Subcutaneous abdominal adipose tissue (tissue), 5 donors: ENCODE results near the gene METTL22.

ENCODE experiments used
- H3K27ac ChIP-seq: one replicate; pipeline ENCODE4 v1.7.0; 2013; ENCODE audit warnings: low read depth, mild to moderate bottlenecking, inconsistent platforms, low read length, moderate library complexity
- H3K27me3 ChIP-seq, 5 donors: one replicate each; pipeline ENCODE4 v1.7.0; 2013; ENCODE audit warnings: low read length in 5 of 5, inconsistent platforms in 1 of 5; ENCODE audit not compliant: control insufficient read depth in 5 of 5, insufficient read depth in 4 of 5
- H3K36me3 ChIP-seq, 5 donors: one replicate each; pipeline ENCODE4 v1.7.0; 2013; ENCODE audit warnings: low read length in 5 of 5; ENCODE audit not compliant: control insufficient read depth in 5 of 5, insufficient read depth in 5 of 5
- H3K4me1 ChIP-seq, 5 donors: one replicate each; pipeline ENCODE4 v1.7.0; 2013; ENCODE audit warnings: low read length in 5 of 5, mild to moderate bottlenecking in 3 of 5, moderate library complexity in 1 of 5; ENCODE audit not compliant: control insufficient read depth in 5 of 5, insufficient read depth in 5 of 5
- H3K4me3 ChIP-seq, 5 donors: one replicate each; pipeline ENCODE4 v1.7.0; 2013; ENCODE audit warnings: low read length in 5 of 5, low read depth in 1 of 5
- H3K9ac ChIP-seq, 5 donors: one replicate each; pipeline ENCODE4 v1.7.0; 2013; ENCODE audit warnings: low read length in 5 of 5, mild to moderate bottlenecking in 4 of 5, moderate library complexity in 3 of 5
- H3K9me3 ChIP-seq, 5 donors: one replicate each; pipeline ENCODE4 v1.7.0; 2013; ENCODE audit warnings: low read length in 5 of 5; ENCODE audit not compliant: control insufficient read depth in 5 of 5
- donor health status: healthy.
- donor health status: healthy.
- donor health status: healthy.
- donor health status: healthy.
- donor health status: healthy.

The METTL22 gene

GRCh38 chr16:8660841-8661301 is 39.4 kb downstream of the METTL22 start:
- Histone ChIP-seq H3K9ac (no peak overlapping the region), H3K9me3 (no peaks in the 10 kb centered on the region), H3K36me3 (peaks cover 0 to 32% (median 14%) of the 10 kb centered on the region in 5 donors), H3K27me3 (no peaks in the 10 kb centered on the region), H3K4me1 (no peaks in the 10 kb centered on the region), H3K27ac (no peak overlapping the region), H3K4me3 (no peak overlapping the region)

GRCh38 chr16:8661703-8662102 is 40.2 kb downstream of the METTL22 start:
- Histone ChIP-seq H3K4me1 (no peaks in the 10 kb centered on the region), H3K4me3 (no peak overlapping the region), H3K27me3 (no peaks in the 10 kb centered on the region), H3K36me3 (peaks cover 3 to 35% (median 20%) of the 10 kb centered on the region in 5 donors), H3K9me3 (no peaks in the 10 kb centered on the region), H3K27ac (no peak overlapping the region), H3K9ac (no peak overlapping the region)

- H3K36me3 ChIP-seq: peaks cover 3 to 44% (median 28%) of the 10 kb centered on the region in 5 donors
- H3K4me3 ChIP-seq: no peak overlapping the region
- no peak overlapping the region for H3K9ac ChIP-seq
- no peaks in the 10 kb centered on the region for H3K27me3 ChIP-seq
- H3K9me3 ChIP-seq: no peaks in the 10 kb centered on the region
- no peaks in the 10 kb centered on the region for H3K4me1 ChIP-seq
- no peak overlapping the region for H3K27ac ChIP-seq
Observed at GRCh38 chr16:8663192-8664089, 41.9 kb downstream of the METTL22 start.

- Histone ChIP-seq H3K27me3 (no peaks in the 10 kb centered on the region), H3K4me1 (no peaks in the 10 kb centered on the region), H3K36me3 (peaks cover 8 to 53% (median 27%) of the 10 kb centered on the region in 5 donors), H3K4me3 (no peak overlapping the region), H3K9me3 (no peaks in the 10 kb centered on the region), H3K27ac (no peak overlapping the region), H3K9ac (no peak overlapping the region)
Observed at GRCh38 chr16:8665529-8665928, 44.0 kb downstream of the METTL22 start.

- H3K4me1 ChIP-seq: no peaks in the 10 kb centered on the region
- H3K4me3 ChIP-seq: no peak overlapping the region
- H3K27me3 ChIP-seq: no peaks in the 10 kb centered on the region
- H3K9ac ChIP-seq: no peak overlapping the region
- peaks cover 11 to 51% (median 29%) of the 10 kb centered on the region in 5 donors for H3K36me3 ChIP-seq
- H3K27ac ChIP-seq: no peak overlapping the region
- no peaks in the 10 kb centered on the region for H3K9me3 ChIP-seq
Observed at GRCh38 chr16:8667492-8667891, 46.0 kb downstream of the METTL22 start.

- no peak overlapping the region for H3K27ac ChIP-seq
- peaks cover 11 to 49% (median 29%) of the 10 kb centered on the region in 5 donors for H3K36me3 ChIP-seq
- H3K4me3 ChIP-seq: no peak overlapping the region
- H3K27me3 ChIP-seq: no peaks in the 10 kb centered on the region
- H3K9ac ChIP-seq: no peak overlapping the region
- H3K4me1 ChIP-seq: no peaks in the 10 kb centered on the region
- no peaks in the 10 kb centered on the region for H3K9me3 ChIP-seq
Observed at GRCh38 chr16:8668113-8668512, 46.6 kb downstream of the METTL22 start.

GRCh38 chr16:8669481-8669880 is 48.0 kb downstream of the METTL22 start:
- H3K4me1 ChIP-seq: peaks cover 0 to 8% (median 5%) of the 10 kb centered on the region in 5 donors
- no peaks in the 10 kb centered on the region for H3K27me3 ChIP-seq
- peaks cover 11 to 42% (median 20%) of the 10 kb centered on the region in 5 donors for H3K36me3 ChIP-seq
- no peaks in the 10 kb centered on the region for H3K9me3 ChIP-seq
- no peak overlapping the region for H3K9ac ChIP-seq
- H3K27ac ChIP-seq: no peak overlapping the region
- H3K4me3 ChIP-seq: no peak overlapping the region

- H3K36me3 ChIP-seq: peaks cover 11 to 36% (median 17%) of the 10 kb centered on the region in 5 donors
- no peak overlapping the region for H3K4me3 ChIP-seq
- no peak overlapping the region for H3K9ac ChIP-seq
- no peak overlapping the region for H3K27ac ChIP-seq
- peaks cover 0 to 14% (median 11%) of the 10 kb centered on the region in 5 donors for H3K4me1 ChIP-seq
- no peaks in the 10 kb centered on the region for H3K9me3 ChIP-seq
- H3K27me3 ChIP-seq: no peaks in the 10 kb centered on the region
Observed at GRCh38 chr16:8670014-8670560, 48.6 kb downstream of the METTL22 start.

GRCh38 chr16:8673611-8674412 is 52.3 kb downstream of the METTL22 start:
- Histone ChIP-seq H3K27ac (no peak overlapping the region), H3K9me3 (no peaks in the 10 kb centered on the region), H3K36me3 (peaks cover 0 to 12% (median 5%) of the 10 kb centered on the region in 5 donors), H3K27me3 (no peaks in the 10 kb centered on the region), H3K4me1 (peaks cover 0 to 16% (median 12%) of the 10 kb centered on the region in 5 donors), H3K9ac (peak overlapping the region in 2 of 5 donors; percentile 56 to 58), H3K4me3 (peak overlapping the region; percentile 65 to 76 (median 69))
